DMS 273 (cell line): ENCODE data around the gene DET1.
A peak's percentile ranks its signal among the peaks of the same experiment; 100 is the strongest.

Source experiments
- DNase-seq: peaks from one replicate; lab custom pipeline; 2025; ENCODE audit not compliant: unreplicated experiment; lab: John Stamatoyannopoulos, UW

Gene DET1

GRCh38 chr15:88467935-88468528 lies 78.4 kb downstream of the DET1 start:
- peak; percentile 54 for DNase-seq

- peak; percentile 93 for DNase-seq
Measured at GRCh38 chr15:88467073-88467934, 79.2 kb downstream of the DET1 start, which contains the start of the genes MRPL46 and MRPS11. MRPL46 (minus strand) TSS chr15:88467388; CDS start chr15:88467377, 11 bp downstream. MRPS11 (plus strand) TSS chr15:88467708; CDS start chr15:88467718, 10 bp downstream.

- no peak for DNase-seq
Measured at GRCh38 chr15:88465633-88466224, 80.8 kb downstream of the DET1 start.

GRCh38 chr15:88463870-88464532 lies 82.5 kb downstream of the DET1 start:
- no peak for DNase-seq
